ENCODE measurements around the gene XNDC1N. TPM values are rescaled to one million over a fixed set of nuclear protein-coding genes. Genes with fewer than 3 reads are reported as not detected.
"Not testable (repeated sequence)": the region's sequence is repeated elsewhere in the genome, so short reads cannot be mapped to it uniquely, and the experiment has no call there.

The XNDC1N gene
- polyA plus RNA-seq, 1 experiment: 4.5 TPM

DNA sequence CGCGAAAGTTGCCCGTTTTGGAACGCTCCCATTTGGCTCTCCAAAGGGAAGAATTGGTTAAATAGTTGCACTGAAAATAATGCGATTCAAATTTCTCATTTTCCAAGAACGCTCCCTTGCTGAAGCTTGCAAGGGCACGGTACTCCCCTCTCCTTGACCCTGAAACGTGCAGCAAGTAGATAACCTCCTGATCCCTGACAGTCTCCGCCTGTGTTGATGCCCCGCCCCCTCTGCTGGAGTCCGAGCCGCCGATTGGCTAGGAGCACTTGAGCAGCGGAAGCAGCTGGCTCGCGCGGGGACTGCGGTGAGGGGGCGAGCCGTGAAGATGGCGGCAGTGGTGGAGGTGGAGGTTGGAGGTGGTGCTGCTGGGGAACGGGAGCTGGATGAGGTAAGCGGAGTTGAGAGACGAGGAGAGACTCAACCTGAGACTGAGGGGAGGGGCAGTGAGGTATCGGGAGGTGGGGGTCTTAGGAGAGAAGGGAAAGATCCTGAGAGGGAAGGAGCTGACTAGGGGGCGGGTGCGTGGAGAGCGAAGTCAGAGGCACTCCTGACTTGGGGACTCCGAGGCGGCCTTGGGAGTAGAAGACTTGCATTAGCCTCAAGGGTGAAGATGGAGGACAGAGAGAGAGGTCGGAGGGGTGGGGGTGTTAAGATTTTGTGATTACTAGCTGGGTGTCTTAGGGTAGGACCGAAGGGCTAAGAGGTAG, 496 bp upstream of the XNDC1N start, which contains the start of gene RNF121:
Gene RNF121, plus strand, starts transcription at position 310 of the 707 bp plus-strand sequence. Its CDS starts 16 bp downstream, at position 326.
- POLR2A ChIA-PET: interaction anchor here (0.5 kb wide), 1 partner anchor 123 kb away, joined by 7 read pairs; no protein-coding TSS in a partner anchor
- CTCF ChIA-PET: interaction anchor here (1.1 to 1.7 kb wide), 3 partner anchors 15 to 162 kb away, joined by 3 to 6 read pairs (median 6); no protein-coding TSS in a partner anchor
- DNase-seq (ENCODE audit: low read depth): peak; percentile 70
- Histone ChIP-seq H3K4me3 (ENCODE audit: low read depth, low read length) (peak within 1 kb of the TSS; percentile 88), H3K36me3 (ENCODE audit: control insufficient read depth, insufficient read depth, low read length) (no peaks in the 10 kb centered on the region), H3K27me3 (ENCODE audit: control insufficient read depth, insufficient read depth, low read length) (no peaks in the 10 kb centered on the region)
- TF ChIP-seq, protein P1, sequence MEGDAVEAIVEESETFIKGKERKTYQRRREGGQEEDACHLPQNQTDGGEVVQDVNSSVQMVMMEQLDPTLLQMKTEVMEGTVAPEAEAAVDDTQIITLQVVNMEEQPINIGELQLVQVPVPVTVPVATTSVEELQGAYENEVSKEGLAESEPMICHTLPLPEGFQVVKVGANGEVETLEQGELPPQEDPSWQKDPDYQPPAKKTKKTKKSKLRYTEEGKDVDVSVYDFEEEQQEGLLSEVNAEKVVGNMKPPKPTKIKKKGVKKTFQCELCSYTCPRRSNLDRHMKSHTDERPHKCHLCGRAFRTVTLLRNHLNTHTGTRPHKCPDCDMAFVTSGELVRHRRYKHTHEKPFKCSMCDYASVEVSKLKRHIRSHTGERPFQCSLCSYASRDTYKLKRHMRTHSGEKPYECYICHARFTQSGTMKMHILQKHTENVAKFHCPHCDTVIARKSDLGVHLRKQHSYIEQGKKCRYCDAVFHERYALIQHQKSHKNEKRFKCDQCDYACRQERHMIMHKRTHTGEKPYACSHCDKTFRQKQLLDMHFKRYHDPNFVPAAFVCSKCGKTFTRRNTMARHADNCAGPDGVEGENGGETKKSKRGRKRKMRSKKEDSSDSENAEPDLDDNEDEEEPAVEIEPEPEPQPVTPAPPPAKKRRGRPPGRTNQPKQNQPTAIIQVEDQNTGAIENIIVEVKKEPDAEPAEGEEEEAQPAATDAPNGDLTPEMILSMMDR (IDR thresholded peaks at IDR 0.05; ENCODE audit: insufficient read depth, low read depth, low read length): no peak

DNA sequence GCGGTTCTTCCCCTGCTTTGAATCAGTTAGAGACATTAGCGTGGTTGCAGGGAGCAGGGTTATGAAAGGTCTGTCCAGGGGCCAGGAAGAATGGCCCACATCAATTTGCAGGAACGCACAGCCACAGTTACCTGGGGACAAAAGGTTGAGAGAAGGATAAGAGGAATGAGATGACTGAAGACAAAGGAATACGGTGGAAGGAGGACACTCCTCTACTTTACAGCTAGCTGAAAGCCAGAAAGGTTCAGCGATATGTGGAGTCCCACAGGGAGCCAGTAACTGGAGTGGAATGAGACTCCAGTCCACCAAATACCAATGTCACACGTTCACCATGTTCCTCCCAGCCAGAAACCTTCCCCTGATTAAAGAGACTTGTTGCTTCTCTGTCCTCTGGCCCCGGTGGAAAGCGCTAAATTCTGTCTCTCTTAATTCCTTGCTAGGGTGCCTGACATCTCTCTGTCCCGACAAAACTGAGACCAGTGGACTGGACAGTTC, 10.7 kb downstream of the XNDC1N start:
- ChIA-PET POLR2A (no interaction called here), CTCF (no interaction called here)
- TF ChIP-seq, protein P1 (IDR thresholded peaks at IDR 0.05; ENCODE audit: insufficient read depth, low read depth, low read length): no peak
- no peaks in the 10 kb centered on the region for H3K27me3 ChIP-seq (ENCODE audit: control insufficient read depth, insufficient read depth, low read length)
- H3K4me3 ChIP-seq (ENCODE audit: low read depth, low read length): no peak overlapping the region
- DNase-seq (ENCODE audit: low read depth): no peak
- H3K36me3 ChIP-seq (ENCODE audit: control insufficient read depth, insufficient read depth, low read length): no peaks in the 10 kb centered on the region; the same call in 1 of the 2 replicates

DNA sequence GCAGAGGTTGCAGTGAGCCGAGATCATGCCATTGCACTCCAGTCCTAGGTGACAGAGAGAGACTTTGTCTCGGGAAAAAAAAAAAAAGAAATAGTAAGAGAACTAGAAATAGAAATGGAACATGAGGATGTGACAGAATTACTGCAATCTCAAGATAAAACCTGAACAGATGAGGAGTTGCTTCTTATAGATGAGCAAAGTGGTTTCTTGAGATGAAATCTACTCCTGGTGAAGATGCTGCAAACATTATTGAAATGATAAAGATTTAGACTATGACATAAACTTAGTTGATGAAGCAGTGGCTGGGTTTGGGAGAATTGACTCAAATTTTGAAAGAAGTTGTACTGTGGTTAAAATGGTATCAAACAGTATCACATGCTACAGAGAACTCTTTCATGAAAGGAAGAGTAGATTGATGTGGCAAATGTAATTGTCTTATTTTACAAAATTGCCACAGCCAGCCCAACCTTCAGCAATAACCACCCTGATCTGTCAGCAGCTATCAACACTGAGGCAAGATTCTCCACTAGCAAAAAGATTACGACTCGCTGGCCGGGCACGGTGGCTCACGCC, 13.7 kb downstream of the XNDC1N start:
- Histone ChIP-seq H3K27me3 (ENCODE audit: control insufficient read depth, insufficient read depth, low read length) (no peaks in the 10 kb centered on the region), H3K36me3 (ENCODE audit: control insufficient read depth, insufficient read depth, low read length) (no peaks in the 10 kb centered on the region), H3K4me3 (ENCODE audit: low read depth, low read length) (no peak overlapping the region)
- no peak for DNase-seq (ENCODE audit: low read depth)
- POLR2A ChIA-PET: no interaction called here
- TF ChIP-seq, protein P1 (IDR thresholded peaks at IDR 0.05; ENCODE audit: insufficient read depth, low read depth, low read length): no peak
- CTCF ChIA-PET: interaction anchor here (1.0 kb wide), 1 partner anchor 12 kb away, joined by 3 read pairs; no protein-coding TSS in a partner anchor

DNA sequence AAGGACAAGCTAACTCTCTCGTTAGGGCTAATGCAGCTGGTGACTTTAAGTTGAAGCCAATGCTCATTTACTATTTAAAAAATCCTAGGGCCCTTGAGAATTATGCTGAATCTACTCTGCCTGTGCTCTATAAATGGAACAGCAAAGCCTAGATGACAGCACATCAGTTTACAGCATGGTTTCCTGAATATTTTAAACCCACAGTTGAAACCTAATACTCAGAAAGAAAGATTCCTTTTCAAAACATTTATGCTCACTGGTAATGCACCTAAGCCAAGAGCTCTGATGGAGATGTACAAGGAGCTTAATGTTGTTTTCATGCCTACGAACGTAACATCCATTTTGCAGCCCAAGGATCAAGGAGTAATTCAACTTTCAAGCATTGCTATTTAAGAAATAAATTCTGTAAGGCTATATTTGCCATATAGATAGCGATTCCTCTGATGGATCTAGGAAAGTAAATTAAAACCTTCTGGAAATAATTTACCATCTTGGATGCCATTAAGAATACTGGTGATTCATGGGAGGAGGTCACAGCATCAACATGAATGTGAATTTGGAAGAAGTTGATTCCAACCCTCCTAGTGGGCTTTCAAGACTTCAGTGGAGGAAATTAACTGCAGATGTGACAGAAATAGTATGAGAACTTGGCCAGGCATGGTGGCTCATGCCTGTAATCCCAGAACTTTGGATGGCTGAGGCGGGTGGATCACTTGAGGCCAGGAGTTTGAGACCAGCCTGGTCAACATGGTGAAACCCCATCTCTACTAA, 14.5 kb downstream of the XNDC1N start:
- ChIA-PET POLR2A (interaction anchor here (0.6 kb wide), 1 partner anchor 49 kb away, joined by 18 read pairs; no protein-coding TSS in a partner anchor), CTCF (interaction anchor here (1.0 kb wide), 1 partner anchor 12 kb away, joined by 3 read pairs; no protein-coding TSS in a partner anchor)
- DNase-seq (ENCODE audit: low read depth): peak; percentile 68
- Histone ChIP-seq H3K4me3 (ENCODE audit: low read depth, low read length) (no peak overlapping the region), H3K27me3 (ENCODE audit: control insufficient read depth, insufficient read depth, low read length) (no peaks in the 10 kb centered on the region), H3K36me3 (ENCODE audit: control insufficient read depth, insufficient read depth, low read length) (no peaks in the 10 kb centered on the region)
- TF ChIP-seq, protein P1 (IDR thresholded peaks at IDR 0.05; ENCODE audit: insufficient read depth, low read depth, low read length): no peak

DNA sequence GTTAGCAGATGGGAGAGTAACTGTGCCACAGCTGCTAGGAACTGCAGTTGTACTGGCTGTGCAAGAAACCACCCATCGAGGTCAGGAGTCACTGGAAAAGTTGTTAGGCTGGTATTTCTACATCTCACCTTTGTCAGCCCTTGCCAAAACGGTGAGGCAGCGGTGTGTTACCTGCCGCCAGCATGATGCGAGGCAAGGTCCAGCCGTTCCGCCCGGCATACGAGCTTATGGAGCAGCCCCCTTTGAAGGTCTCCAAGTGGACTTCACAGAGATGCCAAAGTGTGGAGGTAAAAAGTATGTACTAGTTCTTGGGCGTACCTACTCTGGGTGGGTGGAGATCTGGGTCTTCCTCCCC, 16.4 kb downstream of the XNDC1N start:
- H3K36me3 ChIP-seq (ENCODE audit: control insufficient read depth, insufficient read depth, low read length); H3K27me3 ChIP-seq (ENCODE audit: control insufficient read depth, insufficient read depth, low read length); DNase-seq (ENCODE audit: low read depth); POLR2A ChIA-PET; H3K4me3 ChIP-seq (ENCODE audit: low read depth, low read length): not testable (repeated sequence)
- CTCF ChIA-PET: interaction anchor here (0.8 kb wide), 1 partner anchor 16 kb away, joined by 3 read pairs; the partner anchor contains the start of genes RNF121 and XNDC1N
